A549 (cell line): ENCODE data around the gene AHI1.

Experiments used
- BHLHE40 ChIP-seq: IDR thresholded peaks from 2 replicates; pipeline ENCODE4 v1.6.1; 2012; ENCODE audit warnings: low read depth, low read length, inconsistent platforms
- CBX8 ChIP-seq: fragments of 200-600 bp; sonication (generic); IDR thresholded peaks from 2 replicates; pipeline ENCODE4 v1.6.1; 2016
- CHD2 ChIP-seq: fragments of 150-350 bp; IDR thresholded peaks from 2 replicates; pipeline ENCODE4 v1.6.1; 2014; ENCODE audit warnings: low read length; ENCODE audit not compliant: partially characterized antibody
- CTCF ChIP-seq: fragments of >200 bp; sonication (Bioruptor Twin); formaldehyde crosslinking; IDR thresholded peaks from 3 replicates; pipeline ENCODE4 v1.5.1; 2016
- EP300 ChIP-seq, 2 experiments: fragments of >200 bp; sonication (Bioruptor Twin); formaldehyde crosslinking; IDR thresholded peaks; 2 replicates in 1 of 2; 3 replicates in 1 of 2; pipeline ENCODE4 v1.6.1; 2016 to 2017
- FOSL2 ChIP-seq, 2 experiments: fragments of 450-650 bp in 1 of 2; fragments of >200 bp in 1 of 2; sonication (Bioruptor Twin) in 1 of 2; formaldehyde crosslinking; IDR thresholded peaks; 2 replicates each; pipeline versions ENCODE4 v1.5.0 to v1.6.1; 2016 to 2020; ENCODE audit warnings: mild to moderate bottlenecking in 1 of 2, moderate library complexity in 1 of 2
- HDAC2 ChIP-seq: fragments of 200-600 bp; sonication (generic); IDR thresholded peaks from 2 replicates; pipeline ENCODE4 v1.6.1; 2016
- HMGXB4 ChIP-seq: fragments of 250-450 bp; sonication (Bioruptor Pico); IDR thresholded peaks from 2 replicates; pipeline ENCODE4 v1.5.0; 2021; ENCODE audit warnings: mild to moderate bottlenecking, moderate library complexity, borderline replicate concordance
- JUN ChIP-seq, 2 experiments: fragments of >200 bp; sonication (Bioruptor Twin); formaldehyde crosslinking; IDR thresholded peaks; 2 replicates in 1 of 2; 3 replicates in 1 of 2; pipeline ENCODE4 v1.6.1; 2016 to 2017
- MAFK ChIP-seq: fragments of 450-650 bp; IDR thresholded peaks from 2 replicates; pipeline ENCODE4 v1.6.1; 2014; ENCODE audit not compliant: partially characterized antibody
- POLR2A ChIP-seq: IDR thresholded peaks from 2 replicates; pipeline ENCODE4 v1.6.1; 2012; ENCODE audit warnings: mild to moderate bottlenecking, low read length
- RCOR1 ChIP-seq: fragments of 150-350 bp; IDR thresholded peaks from 2 replicates; pipeline ENCODE4 v1.6.1; 2014; ENCODE audit warnings: antibody characterized with exemption, low read length, low read depth
- REST ChIP-seq: fragments of 200-600 bp; sonication (generic); IDR thresholded peaks from 2 replicates; pipeline ENCODE4 v1.6.1; 2016; ENCODE audit warnings: antibody characterized with exemption, mild to moderate bottlenecking, moderate library complexity
- USF2 ChIP-seq: fragments of 450-650 bp; IDR thresholded peaks from 2 replicates; pipeline ENCODE4 v1.6.1; 2014; ENCODE audit warnings: antibody characterized with exemption

- TF ChIP-seq JUN (IDR thresholded peaks at IDR 0.05), result no peak
- TF ChIP-seq MAFK, result no peak
- no peak for TF ChIP-seq POLR2A
- no peak for TF ChIP-seq REST
- TF ChIP-seq CTCF, result no peak
- TF ChIP-seq HDAC2, result no peak
- no peak for TF ChIP-seq CHD2
- TF ChIP-seq USF2, result no peak
- TF ChIP-seq HMGXB4, result no peak
- no peak for TF ChIP-seq RCOR1
- TF ChIP-seq BHLHE40, result no peak
- TF ChIP-seq EP300 (IDR thresholded peaks at IDR 0.05), result no peak
- no peak for TF ChIP-seq CBX8
- TF ChIP-seq FOSL2 (IDR thresholded peaks at IDR 0.05), result no peak
- TF ChIP-seq FOSL2 (CRISPR knock-in tag; IDR thresholded peaks at IDR 0.05), result no peak
Measured at GRCh38 chr6:135493218-135493961, 4.2 kb downstream of the AHI1 start.
